AG04450 (cell line): ENCODE results near the gene RPL18. TPM values are rescaled to one million over a fixed set of nuclear protein-coding genes. Genes with fewer than 3 reads are reported as not detected.
A peak's percentile ranks its signal among the peaks of the same experiment; 100 is the strongest.

Experiments used
- CTCF ChIA-PET: fragments of 300-600, 350-600 bp; formaldehyde crosslinking; extraction: SDS; loops from one replicate; lab custom pipeline; 2022; ENCODE audit warnings: antibody characterized with exemption, inconsistent platforms; lab: Charles Lee
- POLR2A ChIA-PET: fragments of 350-600 bp; formaldehyde crosslinking; extraction: SDS; loops from one replicate; lab custom pipeline; 2021; ENCODE audit warnings: antibody characterized with exemption, inconsistent platforms; lab: Yijun Ruan, JAX
- DNase-seq: peaks from one replicate; pipeline ENCODE4 v3.0.0-alpha.2; 2011; ENCODE audit warnings: low read depth, low spot score
- H3K27ac ChIP-seq: one replicate; pipeline ENCODE4 v1.5.1; 2012; ENCODE audit warnings: low read depth, low read length, control low read depth
- H3K27me3 ChIP-seq: one replicate; pipeline ENCODE4 v1.6.0; 2012; ENCODE audit warnings: low read length; ENCODE audit not compliant: control insufficient read depth, insufficient read depth
- H3K4me3 ChIP-seq: 2 replicates; pipeline ENCODE4 v1.5.1; 2011; ENCODE audit warnings: mild to moderate bottlenecking, low read depth, low read length, control low read depth
- H3K9me3 ChIP-seq: 2 replicates; pipeline ENCODE4 v1.5.1; 2012; ENCODE audit warnings: low read length; ENCODE audit not compliant: control insufficient read depth, insufficient read depth
- polyA minus RNA-seq: library from RNA; depleted of rRNA, polyadenylated mRNA; stranded (reverse); fragments of >200 nt; gene quantifications from 2 replicates; pipeline ENCODE4 v1.2.3, GENCODE V29; 2011; rRNA and poly(A)+ RNA removed
- polyA plus RNA-seq: library from polyadenylated mRNA; depleted of rRNA; stranded (reverse); fragments of >200 nt; gene quantifications from 2 replicates; pipeline ENCODE4 v1.2.3, GENCODE V29; 2011; rRNA removed
- TF ChIP-seq, protein P1 (sequence below): IDR thresholded peaks from 2 replicates; pipeline ENCODE4 v1.5.1; 2011; ENCODE audit warnings: low read depth, low read length, control low read depth, inconsistent platforms

Gene RPL18
- polyA plus RNA-seq = 1,020 and 1,259 TPM in 2 replicates
- polyA minus RNA-seq = 587 and 645 TPM in 2 replicates

DNA sequence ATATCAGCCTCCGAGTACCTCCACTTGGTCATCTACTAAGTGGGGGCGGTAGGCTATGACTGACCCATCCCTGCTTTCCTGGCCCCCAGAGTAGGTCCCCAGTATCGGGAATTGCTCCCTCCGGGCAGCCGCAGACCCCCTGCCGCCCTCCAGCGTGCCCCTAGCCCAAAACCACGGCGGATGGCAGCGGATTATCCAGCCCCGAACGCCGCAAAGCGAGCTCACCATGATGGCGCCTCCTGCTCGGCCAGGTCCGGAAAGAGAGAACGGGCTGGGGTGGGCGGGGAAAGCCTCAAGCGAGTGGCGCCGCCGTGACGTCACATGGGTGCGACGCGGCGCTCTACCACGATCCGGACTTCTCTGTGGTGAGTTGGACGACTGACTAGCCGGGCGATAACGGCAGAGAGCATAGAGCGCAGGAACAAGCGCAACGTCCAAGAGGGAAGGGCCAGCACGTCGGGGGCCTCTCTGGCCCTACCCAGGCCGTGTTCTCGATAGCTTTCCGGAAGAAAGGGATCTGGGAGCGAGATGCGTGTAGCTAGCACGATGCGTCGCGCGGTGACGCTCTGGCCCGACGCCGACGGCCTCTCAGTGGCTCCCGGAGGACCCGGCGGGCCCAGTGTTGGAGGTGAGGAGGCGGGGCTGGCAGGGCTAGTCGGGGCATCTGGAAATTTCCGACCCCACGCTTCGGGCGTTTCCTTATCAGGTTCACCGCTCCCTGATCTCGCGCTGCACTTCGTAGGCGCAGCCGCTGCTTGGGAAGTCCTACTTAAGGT, at the start of gene RPL18, which contains the start of gene SPHK2:
RPL18 (minus strand) TSS at position 263 of the 776 bp plus-strand sequence; CDS start at position 228, 35 bp downstream.
SPHK2 (plus strand) TSS at position 591 of the 776 bp plus-strand sequence. CDS start 1,009 bp downstream, outside the sequence.
- Histone ChIP-seq H3K27me3 (no peaks in the 10 kb centered on the region), H3K9me3 (no peaks in the 10 kb centered on the region; the same call in 1 of the 2 replicates), H3K4me3 (peak within 1 kb of the TSS; percentile 97), H3K27ac (peak within 1 kb of the TSS; percentile 86)
- POLR2A ChIA-PET = interaction anchor here (0.5 to 1.6 kb wide), 25 partner anchors 9 to 598 kb away, joined by 3 to 25 read pairs (median 5); partner anchors contain the start of genes CA11, DBP, GYS1 and RUVBL2
- peak; percentile 100 for DNase-seq
- CTCF ChIA-PET = interaction anchor here (0.7 to 1.2 kb wide), 3 partner anchors 10 to 31 kb away, joined by 3 to 5 read pairs (median 4); no protein-coding TSS in a partner anchor
- TF ChIP-seq, protein P1, sequence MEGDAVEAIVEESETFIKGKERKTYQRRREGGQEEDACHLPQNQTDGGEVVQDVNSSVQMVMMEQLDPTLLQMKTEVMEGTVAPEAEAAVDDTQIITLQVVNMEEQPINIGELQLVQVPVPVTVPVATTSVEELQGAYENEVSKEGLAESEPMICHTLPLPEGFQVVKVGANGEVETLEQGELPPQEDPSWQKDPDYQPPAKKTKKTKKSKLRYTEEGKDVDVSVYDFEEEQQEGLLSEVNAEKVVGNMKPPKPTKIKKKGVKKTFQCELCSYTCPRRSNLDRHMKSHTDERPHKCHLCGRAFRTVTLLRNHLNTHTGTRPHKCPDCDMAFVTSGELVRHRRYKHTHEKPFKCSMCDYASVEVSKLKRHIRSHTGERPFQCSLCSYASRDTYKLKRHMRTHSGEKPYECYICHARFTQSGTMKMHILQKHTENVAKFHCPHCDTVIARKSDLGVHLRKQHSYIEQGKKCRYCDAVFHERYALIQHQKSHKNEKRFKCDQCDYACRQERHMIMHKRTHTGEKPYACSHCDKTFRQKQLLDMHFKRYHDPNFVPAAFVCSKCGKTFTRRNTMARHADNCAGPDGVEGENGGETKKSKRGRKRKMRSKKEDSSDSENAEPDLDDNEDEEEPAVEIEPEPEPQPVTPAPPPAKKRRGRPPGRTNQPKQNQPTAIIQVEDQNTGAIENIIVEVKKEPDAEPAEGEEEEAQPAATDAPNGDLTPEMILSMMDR = no peak

- CTCF ChIA-PET = no interaction called here
- no peak overlapping the region for H3K27ac ChIP-seq
- H3K27me3 ChIP-seq = peaks cover 3% of the 10 kb centered on the region
- no peak for DNase-seq
- no peaks in the 10 kb centered on the region; the same call in 1 of the 2 replicates for H3K9me3 ChIP-seq
- POLR2A ChIA-PET = no interaction called here
- TF ChIP-seq, protein P1 = no peak
- H3K4me3 ChIP-seq = no peak overlapping the region
These were observed 49.8 kb upstream of the RPL18 start for GRCh38 chr19:48668761-48669160.

DNA sequence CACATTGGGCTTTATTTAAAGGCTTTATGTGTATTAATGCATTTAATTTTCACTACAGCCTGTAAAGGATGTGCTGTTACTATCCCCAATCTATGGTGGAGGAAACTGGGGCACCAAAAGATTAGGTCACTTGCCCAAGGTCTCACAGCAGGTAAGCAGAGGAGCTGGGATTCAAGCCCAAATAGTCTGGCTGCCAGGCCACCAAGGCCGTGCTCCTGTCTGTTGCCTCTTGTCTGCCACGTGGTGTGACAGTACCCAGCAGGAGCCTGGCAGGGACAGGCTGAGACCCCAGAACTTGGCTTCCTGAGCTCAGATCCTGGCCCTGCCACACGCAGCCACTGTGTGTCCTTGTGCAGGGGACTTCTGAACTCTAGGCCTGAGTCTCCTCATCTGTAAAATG, 49.4 kb upstream of the RPL18 start:
- Histone ChIP-seq H3K4me3 (no peak overlapping the region), H3K27me3 (peaks cover 3% of the 10 kb centered on the region), H3K27ac (no peak overlapping the region), H3K9me3 (no peaks in the 10 kb centered on the region; the same call in 1 of the 2 replicates)
- POLR2A ChIA-PET = no interaction called here
- TF ChIP-seq, protein P1 = no peak
- DNase-seq = no peak
- CTCF ChIA-PET = no interaction called here

GRCh38 chr19:48665786-48666185, 46.8 kb upstream of the RPL18 start:
- no peaks in the 10 kb centered on the region for H3K27me3 ChIP-seq
- TF ChIP-seq, protein P1 = no peak
- no peak overlapping the region for H3K27ac ChIP-seq
- no peak overlapping the region for H3K4me3 ChIP-seq
- CTCF ChIA-PET = interaction anchor here (4.8 kb wide), 1 partner anchor 9 kb away, joined by 22 read pairs; no protein-coding TSS in a partner anchor
- DNase-seq = no peak
- H3K9me3 ChIP-seq = no peaks in the 10 kb centered on the region; the same call in 1 of the 2 replicates
- POLR2A ChIA-PET = no interaction called here
